GM12875 (cell line): ENCODE measurements around the gene UBTD2.
"Not testable (repeated sequence)": the region's sequence is repeated elsewhere in the genome, so short reads cannot be mapped to it uniquely, and the experiment has no call there.

Experiments used
- H3K4me3 ChIP-seq: one replicate; pipeline ENCODE4 v1.5.1; 2011; ENCODE audit warnings: low read depth, low read length, control low read depth
- TF ChIP-seq, protein P1 (sequence below): IDR thresholded peaks from 2 replicates; pipeline ENCODE4 v1.5.1; 2011; ENCODE audit warnings: low read depth, mild to moderate bottlenecking, control low read depth, inconsistent platforms, low read length, moderate library complexity, borderline replicate concordance; ENCODE audit not compliant: insufficient read depth

The UBTD2 gene

GRCh38 chr5:172219296-172219695, 64.3 kb downstream of the UBTD2 start:
- no peak overlapping the region for H3K4me3 ChIP-seq
- TF ChIP-seq, protein P1, sequence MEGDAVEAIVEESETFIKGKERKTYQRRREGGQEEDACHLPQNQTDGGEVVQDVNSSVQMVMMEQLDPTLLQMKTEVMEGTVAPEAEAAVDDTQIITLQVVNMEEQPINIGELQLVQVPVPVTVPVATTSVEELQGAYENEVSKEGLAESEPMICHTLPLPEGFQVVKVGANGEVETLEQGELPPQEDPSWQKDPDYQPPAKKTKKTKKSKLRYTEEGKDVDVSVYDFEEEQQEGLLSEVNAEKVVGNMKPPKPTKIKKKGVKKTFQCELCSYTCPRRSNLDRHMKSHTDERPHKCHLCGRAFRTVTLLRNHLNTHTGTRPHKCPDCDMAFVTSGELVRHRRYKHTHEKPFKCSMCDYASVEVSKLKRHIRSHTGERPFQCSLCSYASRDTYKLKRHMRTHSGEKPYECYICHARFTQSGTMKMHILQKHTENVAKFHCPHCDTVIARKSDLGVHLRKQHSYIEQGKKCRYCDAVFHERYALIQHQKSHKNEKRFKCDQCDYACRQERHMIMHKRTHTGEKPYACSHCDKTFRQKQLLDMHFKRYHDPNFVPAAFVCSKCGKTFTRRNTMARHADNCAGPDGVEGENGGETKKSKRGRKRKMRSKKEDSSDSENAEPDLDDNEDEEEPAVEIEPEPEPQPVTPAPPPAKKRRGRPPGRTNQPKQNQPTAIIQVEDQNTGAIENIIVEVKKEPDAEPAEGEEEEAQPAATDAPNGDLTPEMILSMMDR = no peak

GRCh38 chr5:172216345-172216744, 67.2 kb downstream of the UBTD2 start:
- no peak overlapping the region for H3K4me3 ChIP-seq
- TF ChIP-seq, protein P1 = no peak

DNA sequence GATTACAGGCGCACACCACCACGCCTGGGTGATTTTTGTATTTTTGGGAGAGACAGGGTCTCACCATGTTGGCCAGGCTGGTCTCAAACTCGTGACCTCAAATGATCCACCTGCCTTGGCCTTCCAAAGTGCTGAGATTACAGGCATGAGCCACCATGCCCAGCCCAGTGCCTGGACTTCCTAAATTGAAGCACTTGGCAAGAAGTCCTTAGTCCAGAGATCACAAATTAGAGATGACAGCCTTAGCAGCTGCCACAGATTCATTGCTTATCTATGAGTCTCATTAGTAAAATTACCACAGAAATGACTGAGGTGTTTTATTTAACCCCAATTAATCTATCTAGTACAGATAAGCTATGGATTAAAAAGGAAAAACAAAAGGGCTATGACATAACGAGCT, 70.4 kb downstream of the UBTD2 start:
- H3K4me3 ChIP-seq = no peak overlapping the region
- TF ChIP-seq, protein P1 = no peak

GRCh38 chr5:172211676-172212075, 71.9 kb downstream of the UBTD2 start:
- H3K4me3 ChIP-seq = no peak overlapping the region
- TF ChIP-seq, protein P1 = no peak

DNA sequence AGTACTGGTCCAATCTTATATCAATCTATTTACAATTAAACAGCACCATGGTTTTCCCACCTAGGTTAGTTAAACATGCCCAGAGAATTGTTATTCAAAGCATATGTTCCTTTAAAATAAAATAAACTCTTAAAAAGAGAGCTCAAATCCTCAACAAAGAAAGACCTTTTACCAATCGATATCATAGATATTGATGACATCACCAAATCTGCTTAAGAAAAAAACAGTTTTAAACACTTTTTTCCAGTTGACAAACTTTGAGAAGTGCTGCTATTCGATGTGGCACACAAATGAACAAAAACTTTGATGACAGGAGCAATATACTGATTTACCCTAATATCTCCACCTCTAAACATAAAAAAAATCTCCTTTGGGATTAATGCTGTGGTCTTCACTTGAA, 73.8 kb downstream of the UBTD2 start:
- TF ChIP-seq, protein P1 = no peak
- H3K4me3 ChIP-seq = no peak overlapping the region

DNA sequence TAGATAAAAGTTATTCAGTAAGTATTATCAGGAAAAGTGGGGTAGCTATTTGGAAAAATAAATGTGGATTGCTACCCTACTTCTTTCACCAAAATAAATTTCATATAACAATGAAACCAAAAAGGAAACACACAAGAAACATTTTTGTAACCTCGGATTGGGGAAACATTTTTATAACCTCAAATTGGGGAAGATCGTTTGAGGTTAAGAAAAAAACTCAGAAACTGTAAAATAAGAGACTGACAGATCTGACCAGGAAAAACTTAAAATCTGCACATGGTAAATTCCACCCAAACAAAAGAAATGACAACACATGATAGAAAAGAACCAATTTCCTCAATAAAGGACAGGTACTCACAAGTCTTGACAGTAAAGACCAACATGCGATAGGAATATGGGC, 76.1 kb downstream of the UBTD2 start:
- TF ChIP-seq, protein P1 = no peak
- H3K4me3 ChIP-seq = no peak overlapping the region

DNA sequence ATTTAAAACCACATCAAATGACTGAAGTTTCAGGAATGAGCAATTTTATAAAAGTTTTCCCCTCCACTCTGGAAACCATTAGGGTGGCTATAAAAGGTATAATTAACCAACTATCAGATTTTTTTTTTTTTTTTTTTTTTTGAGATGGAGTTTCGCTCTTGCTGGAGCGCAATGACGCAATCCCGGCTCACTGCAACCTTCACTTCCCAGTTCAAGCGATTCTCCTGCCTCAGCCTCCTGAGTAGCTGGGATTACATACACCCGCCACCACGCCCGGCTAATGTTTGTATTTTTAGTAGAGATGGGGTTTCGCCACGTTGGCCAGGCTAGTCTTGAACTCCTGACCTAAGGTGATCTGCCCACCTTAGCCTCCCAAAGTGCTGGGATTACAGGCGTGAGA, 77.6 kb downstream of the UBTD2 start:
- not testable (repeated sequence) for H3K4me3 ChIP-seq

DNA sequence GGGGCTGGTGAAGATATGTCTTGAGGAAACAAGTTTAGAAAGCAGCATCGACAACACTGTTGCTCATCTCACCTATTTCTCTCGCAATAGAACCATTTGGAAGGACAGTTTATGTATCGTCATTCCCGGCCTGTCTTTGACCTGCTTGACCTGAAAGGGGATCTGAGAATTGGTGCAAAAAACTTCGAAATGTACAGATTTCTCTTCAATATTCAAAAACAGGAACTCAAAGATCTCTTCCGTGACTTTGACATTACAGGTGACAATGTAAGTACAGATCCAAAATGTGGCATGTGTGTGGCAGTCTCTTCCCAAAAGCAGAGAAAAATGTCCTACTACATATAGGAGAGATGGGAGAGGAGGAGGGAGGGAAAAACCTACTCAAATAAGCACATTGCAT, 83.1 kb downstream of the UBTD2 start:
- TF ChIP-seq, protein P1 = no peak
- no peak overlapping the region for H3K4me3 ChIP-seq
